Measurements from ENCODE around the gene CTNND1. TPM values are rescaled to one million over a fixed set of nuclear protein-coding genes. Genes with fewer than 3 reads are reported as not detected.

Gene CTNND1
- total and polyA plus RNA-seq, 2 experiments from 2014 or later, result 39.1 to 136 TPM

GRCh38 chr11:57777969-57778317 is 16.3 kb downstream of the CTNND1 start:
- Mint-ChIP-seq H3K4me1 (peaks cover 86% of the 10 kb centered on the region), H3K36me3 (ENCODE audit: low read depth) (peaks cover 2% of the 10 kb centered on the region; the same call in 1 of the 3 replicates), H3K4me3 (peak overlapping the region; percentile 50), H3K27me3 (ENCODE audit: insufficient read depth, low read depth, poor library complexity) (peaks cover 7% of the 10 kb centered on the region), H3K9me3 (no peaks in the 10 kb centered on the region), H3K27ac (peak overlapping the region; percentile 99)
- H3K4me3 ChIP-seq, result peak overlapping the region; percentile 24
- peaks cover 89% of the 10 kb centered on the region for H3K79me2 ChIP-seq (replicated peaks; ENCODE audit: insufficient read depth)
- H3K27ac ChIP-seq (ENCODE audit: low read depth), result peak overlapping the region; percentile 98
- peak overlapping the region; percentile 64 for H3K4me2 ChIP-seq
- no peaks in the 10 kb centered on the region for H3K9me2 ChIP-seq (ENCODE audit: insufficient read depth)
- H2AFZ ChIP-seq, result no peak overlapping the region
- no peak for TF ChIP-seq ZNF462 (CRISPR knock-in tag; IDR thresholded peaks at IDR 0.05)
- no peak for TF ChIP-seq REST (IDR thresholded peaks at IDR 0.05; ENCODE audit: unreplicated experiment)
- H3K4me1 ChIP-seq (ENCODE audit: insufficient read depth), result peaks cover 59% of the 10 kb centered on the region
- no peaks in the 10 kb centered on the region; the same call in none of the 2 replicates for H4K20me1 ChIP-seq (replicated peaks; ENCODE audit: insufficient read depth)
- no peaks in the 10 kb centered on the region for H3K36me3 ChIP-seq (ENCODE audit: insufficient read depth)
- no peaks in the 10 kb centered on the region for H3K27me3 ChIP-seq (ENCODE audit: insufficient read depth)
- DNase-seq (ENCODE audit: low spot score), result peak; percentile 55
- H3F3A ChIP-seq (replicated peaks; ENCODE audit: low read depth), result no peaks in the 10 kb centered on the region; the same call in 1 of the 2 replicates
- ATAC-seq, result peak; percentile 3

Measured in GM23338 (cell line).